ENCODE data around the gene RANBP6.
"Not testable (repeated sequence)": the region's sequence is repeated elsewhere in the genome, so short reads cannot be mapped to it uniquely, and the experiment has no call there.

Gene RANBP6

DNA sequence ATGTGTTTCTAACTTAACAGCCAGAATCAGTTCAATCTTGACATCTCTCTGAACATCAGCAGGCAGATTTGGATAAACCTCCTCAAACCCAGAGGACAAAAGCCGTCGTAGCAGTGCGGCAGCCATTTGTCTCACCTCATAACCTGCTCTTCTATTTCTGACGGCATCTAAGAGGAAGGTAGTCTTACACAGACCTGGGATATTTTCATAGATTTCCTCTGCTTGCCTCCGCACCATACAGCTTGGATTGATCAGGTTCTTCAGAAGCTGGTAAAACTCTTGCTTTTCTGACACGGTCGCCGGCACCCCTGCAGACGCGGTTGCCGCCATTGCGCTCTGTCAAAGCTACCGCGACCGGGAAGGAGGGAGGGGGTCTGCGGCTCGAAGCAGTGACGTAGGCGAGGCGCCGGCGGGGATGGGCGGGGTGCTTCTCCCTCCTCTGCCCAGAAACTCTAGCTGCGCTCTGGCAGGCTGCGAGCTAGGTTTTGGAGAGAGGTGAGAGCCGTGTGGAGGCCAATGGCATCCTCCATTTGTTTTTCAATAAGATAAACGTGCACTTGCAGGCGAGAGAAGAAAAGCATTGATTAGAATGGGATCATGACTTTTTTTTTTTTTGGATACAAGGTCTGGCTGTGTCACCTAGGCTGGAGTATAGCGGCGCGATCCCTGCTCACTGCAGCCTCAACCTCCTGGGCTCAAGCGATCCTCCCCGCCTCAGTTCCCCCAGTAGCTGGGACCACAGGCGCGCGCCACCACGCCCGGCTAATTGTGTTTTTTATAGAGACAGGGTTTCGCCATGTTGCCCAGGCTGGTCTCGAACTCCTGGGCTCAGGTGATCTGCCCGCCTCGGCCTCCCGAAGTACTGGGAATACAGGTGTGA lies at the start of gene RANBP6:
Gene RANBP6 (minus strand): TSS at position 347 of the 880 bp plus-strand sequence. CDS start 17 bp downstream, at position 330.
- peak; percentile 31 to 67 for DNase-seq

DNA sequence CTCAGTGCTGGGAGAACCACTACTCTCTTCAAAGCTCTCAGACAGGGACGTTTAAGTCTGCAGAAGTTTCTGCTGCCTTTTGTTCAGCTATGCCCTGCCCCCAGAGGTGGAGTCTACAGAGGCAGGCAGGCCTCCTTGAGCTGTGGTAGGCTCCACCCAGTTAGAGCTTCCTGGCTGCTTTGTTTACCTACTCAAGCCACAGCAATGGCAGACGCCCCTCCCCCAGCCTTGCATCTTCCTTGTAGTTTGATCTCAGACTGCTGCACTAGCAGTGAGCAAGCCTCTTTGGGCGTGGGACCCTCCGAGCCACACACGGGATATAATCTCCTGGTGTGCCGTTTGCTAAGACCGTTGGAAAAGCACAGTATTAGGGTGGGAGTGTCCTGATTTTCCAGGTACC lies 47.7 kb upstream of the RANBP6 start:
- DNase-seq, result not testable (repeated sequence)

DNA sequence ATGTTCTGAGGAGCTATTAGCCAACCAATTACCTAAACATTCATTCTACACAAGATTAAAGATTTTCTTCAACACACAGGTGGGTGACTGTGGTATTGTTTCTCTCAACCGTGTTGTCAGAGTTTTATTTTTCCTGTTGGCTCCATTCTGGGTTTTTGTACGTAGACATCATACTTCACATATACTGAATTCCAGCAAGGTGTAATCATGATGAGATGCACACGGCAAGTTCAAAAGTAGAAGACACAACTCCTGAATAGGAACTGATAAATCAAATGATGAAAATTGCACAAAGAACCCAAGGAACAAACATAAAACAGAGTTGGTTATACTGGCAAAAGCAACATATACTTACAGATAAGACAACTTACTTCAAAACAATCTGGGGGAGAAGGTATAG lies 40.2 kb upstream of the RANBP6 start:
- DNase-seq, result no peak

DNA sequence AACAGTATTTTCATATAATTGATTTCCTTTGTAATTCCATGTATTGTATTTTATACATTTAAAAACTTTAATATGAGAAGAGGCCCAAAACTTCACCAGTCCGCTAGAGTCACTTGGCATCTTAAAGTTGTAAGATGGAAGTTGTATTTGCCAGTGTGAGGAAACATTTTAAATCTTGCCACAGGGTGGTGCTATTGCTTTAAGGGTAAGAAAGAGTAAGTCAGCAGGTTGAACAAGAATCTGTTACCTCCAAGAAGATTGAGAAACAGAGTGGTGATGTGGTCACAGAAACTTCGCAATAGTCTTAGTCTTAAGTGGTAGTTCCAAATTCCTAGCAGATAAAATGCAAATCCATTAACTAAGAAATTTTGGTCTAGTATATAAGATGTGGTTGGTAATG lies 39.8 kb upstream of the RANBP6 start:
- DNase-seq, result peak; percentile 8 to 35

DNA sequence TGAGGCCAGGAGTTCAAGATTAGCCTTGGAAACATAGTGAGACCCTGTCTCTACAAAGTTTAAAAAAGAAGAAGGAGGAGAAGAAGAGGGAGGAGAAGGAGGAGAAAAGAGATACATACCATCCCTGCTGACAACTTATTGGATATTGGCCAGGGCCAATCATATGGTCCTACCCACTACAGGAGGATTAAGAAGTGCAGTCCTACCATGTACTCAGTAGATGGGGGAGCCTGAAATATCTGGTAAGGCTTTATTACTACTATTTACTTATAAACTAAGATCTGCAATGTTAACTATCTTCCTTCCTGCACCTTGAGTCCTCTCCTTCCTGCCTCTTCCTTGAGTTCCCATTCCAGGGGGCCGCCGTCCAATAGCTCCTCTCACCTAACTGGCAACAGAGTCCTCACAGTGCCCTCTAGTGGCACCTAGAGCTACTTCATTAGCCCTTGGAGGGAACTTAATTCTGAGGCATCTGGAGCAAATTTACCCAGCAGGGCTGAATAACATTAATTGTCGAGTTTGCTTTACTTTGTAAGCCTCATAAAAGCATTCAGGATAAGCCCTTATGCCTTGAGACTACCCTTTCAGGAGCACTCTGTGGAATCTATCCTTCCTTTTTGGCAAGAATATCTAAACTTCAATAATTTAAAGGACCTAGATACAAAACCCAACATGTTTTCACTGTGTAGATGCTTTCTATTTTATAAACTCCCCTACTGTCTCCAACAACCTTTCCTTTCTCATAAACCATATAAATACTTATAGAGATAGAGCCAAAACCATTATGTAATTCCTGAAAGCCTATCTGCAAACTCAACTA lies 39.1 kb upstream of the RANBP6 start:
- peak; percentile 22 to 49 for DNase-seq

DNA sequence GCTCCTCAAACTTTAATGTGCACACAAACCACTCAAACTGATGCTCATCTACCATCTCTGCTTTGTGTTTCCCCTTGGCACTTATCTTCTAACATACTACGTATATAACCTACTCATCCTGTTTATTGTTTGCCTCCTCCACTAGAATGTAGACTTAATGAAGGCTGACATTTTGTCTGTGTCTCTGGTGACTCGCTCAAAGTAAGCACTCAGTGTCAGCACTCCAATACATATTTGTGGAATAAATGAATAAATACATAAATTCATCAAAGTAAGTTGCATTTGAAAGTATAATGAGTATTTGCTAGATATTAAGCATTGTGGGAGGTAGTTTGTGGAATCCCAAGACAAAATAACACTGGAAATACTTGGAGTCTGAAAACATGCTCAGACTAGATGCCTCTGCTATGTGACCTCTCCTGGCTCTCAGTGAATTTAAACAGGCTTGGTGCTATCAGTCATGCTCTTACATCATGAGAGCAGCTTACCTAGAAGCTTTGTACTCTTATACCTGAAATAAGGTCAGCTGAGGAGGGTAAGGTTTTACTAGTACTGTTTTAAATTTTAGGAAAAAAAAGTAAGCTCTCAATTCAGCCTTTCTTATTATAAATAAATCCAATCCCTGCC lies 37.0 kb upstream of the RANBP6 start:
- DNase-seq, result no peak

DNA sequence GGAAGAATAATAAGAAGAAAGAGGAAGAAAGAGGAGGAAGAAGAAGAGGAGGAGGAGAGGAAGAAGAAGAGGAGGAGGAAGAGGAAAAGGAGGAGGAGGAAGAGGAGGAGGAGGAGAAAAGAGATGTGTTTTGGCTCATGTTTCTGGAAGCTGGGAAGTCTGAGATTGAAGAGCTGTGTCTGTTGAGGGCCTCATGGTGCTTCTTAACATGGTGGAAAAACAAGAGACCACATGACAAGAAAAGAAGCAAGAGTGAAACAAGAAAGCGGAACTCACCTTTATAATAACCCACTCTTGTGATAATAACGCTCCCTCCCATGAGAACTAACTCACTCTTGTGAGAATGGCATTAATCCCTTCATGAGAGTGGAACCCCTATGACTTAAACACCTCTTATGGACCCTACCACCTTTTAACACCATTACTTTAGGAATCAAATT lies 36.1 kb upstream of the RANBP6 start:
- no peak for DNase-seq

DNA sequence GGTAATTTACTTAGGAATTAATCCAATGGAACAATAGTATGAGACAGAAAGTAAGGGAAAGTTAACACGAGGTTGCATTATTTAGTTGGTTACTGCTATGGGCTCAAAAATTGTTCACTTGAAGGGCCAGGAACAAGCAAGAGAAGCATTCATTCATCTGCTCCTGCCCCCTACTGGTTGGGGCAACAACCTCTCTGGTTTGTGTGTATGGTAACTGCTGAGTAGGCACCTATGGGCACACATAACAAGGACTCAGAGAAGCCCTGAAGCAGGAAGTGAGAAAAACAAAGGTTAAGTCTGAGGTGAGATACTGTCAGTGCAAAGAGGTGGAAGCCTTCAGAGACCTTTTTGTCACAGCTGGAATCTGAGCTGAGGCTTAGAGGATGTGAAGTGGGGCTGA lies 34.4 kb upstream of the RANBP6 start:
- no peak for DNase-seq

DNA sequence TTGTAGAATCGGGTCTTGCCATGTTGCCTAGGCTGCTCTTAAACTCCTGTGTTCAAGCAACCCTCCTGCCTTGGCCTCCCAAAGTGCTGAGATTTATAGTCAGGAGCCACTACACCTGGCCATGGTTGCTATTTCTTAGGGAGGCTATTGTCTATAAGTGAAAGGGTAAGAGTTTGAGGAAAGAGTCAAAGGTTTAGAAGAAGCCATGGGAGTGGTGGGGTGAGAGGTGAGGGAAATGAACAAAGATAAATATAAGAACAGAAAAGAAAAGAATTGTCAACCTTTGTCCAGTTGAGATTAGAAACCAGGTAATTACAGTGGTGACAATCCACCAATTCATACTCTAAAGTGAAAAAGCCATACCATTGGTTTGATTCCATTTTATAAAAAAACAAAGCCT lies 32.6 kb upstream of the RANBP6 start:
- DNase-seq, result no peak

DNA sequence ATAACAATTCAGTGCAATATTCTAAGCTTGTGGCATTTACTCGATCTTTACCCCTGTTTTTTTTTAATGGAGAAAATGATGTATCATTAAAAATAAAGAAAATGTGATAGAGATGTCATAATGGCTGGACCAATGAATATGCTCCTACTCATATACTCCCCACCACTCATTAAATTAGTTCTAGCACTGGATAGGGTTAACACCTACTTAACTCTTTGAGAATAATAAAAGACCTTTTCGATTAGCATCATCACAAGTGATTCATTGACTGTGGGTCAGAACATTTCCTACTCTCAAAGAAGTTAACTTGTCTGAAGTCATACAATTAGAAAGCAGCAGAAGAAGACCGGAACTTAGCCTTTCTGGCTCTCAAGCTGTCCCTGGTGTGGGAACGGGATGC lies 31.6 kb upstream of the RANBP6 start:
- no peak for DNase-seq

DNA sequence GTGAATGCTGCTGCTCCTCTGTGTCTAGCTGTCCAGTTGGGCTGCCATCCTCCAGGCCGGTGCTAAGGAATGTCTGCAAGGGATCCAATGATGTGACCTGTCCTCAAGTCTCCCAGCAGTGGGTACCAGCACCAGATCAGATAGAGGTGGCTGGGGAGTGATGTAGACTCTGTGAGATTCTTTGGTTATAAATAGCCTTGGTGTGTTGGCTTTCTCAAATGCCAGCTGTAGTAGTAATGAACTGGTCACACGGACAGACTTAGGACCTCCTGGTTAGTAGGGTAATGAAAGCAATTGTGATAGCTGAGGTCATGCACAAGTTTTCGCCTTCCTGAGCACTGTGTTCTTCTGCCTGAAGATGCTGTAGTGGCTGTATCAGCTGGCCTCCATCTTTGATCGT lies 29.9 kb upstream of the RANBP6 start:
- no peak for DNase-seq

DNA sequence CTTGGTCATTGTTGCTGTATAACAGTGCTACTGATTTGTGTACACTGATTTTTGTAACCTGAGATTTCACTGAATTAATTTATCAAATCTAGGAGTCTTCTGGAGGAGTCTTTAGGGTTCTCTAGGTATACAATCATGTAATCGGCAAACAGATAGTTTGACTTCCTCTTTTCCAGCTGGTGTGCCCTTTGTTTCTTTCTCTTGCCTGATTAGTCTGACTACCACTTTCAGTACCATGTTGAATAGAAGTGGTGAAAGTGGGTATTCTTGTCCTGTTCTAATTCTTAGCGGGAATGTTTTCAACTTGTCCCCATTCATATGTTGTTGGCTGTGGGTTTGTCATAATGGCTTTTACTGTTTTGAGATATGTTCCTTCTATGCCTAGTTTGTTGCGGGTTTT lies 24.7 kb upstream of the RANBP6 start:
- DNase-seq, result no peak

DNA sequence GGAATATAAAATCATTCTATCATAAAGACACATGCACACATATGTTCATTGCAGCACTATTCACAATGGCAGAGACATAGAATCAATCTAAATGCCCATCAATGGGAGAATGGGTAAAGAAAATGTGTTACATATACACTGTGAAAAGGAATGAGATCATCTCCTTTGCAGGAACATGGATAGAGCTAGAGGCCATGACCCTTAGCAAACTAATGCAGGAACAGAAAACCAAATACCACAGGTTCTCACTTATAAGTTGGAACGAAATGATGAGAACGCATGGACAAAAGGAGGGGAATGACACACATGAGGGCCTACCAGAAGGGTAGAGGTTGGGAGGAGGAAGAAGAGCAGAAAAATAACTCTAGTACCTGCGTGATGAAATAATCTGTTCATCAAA lies 21.0 kb upstream of the RANBP6 start:
- DNase-seq, result no peak

DNA sequence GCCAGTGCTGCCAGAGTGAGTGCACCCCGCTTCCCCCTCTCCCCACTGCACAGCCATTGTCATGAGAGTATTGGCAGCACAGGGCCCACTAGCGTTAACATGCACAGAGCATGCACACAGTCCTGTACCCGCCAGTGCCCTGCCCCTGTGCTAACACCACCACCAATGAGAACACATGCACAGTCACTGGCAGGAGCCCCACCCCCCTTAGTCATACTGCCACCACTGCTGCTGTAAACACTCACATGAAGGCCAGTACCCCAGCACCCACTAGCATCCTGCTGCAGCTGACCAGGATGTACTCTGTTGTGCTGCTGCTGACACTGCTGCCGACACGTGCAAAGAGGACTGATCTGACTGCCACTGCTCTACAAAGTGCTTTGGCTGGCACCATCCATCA lies 19.5 kb upstream of the RANBP6 start:
- DNase-seq, result peak in 1 of 2 experiments; percentile 21

DNA sequence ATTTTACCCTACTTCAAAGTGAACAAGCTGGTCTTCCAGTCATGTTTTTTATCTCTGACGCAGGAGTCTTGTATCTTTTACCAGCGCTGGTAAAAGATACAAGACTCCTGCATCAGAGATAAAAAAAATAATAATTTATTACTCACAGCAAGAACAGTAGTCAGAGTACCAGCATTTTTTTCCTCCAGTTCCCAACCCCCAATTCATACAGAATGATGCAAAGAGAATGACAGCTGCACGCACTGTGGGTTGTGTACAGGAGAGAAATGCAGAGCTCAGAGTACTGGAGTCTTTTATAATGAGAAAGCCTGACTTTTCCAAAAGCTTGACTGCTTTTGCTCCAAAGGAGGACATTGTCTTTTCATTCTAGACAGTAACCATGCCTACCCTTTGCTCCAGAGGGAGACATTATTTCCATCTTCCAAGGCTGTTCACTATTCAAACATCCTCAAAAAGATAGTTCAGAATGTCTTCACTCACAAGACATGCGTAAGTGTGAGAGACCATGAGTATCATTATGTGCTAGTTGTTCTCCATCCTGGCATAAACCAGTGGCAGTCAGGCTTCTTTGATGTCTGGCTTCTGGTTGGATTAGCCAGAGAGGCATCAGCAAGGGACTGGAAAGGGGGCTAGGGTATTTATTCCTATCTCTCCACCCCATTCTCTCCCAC lies 14.3 kb upstream of the RANBP6 start:
- DNase-seq, result peak; percentile 9 to 12

DNA sequence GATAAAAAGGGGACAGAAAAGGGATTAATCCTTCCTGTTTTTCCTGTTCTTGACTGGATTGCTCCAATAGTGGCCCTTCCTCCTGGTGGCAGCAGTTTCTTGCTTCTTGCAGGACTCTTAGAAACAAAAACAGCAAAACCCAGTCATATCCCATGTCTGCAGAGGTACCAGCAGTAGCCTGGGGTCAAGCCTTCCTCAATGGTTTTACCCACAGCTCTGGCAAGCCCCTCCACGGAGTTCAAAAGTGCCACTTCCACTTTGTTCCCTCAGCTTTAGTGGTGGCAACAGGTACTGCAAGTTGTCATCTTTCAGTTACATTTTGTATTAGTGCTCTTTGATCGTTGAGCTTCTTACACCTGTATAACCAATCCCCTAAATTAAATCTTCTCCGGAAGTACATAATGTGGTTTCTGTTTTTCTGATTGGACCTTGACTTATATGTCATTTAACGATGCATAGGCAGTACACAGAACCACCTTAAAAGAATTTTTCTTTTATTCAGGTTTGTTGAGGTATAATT lies 8.7 kb upstream of the RANBP6 start:
- peak in 1 of 2 experiments; percentile 20 for DNase-seq

DNA sequence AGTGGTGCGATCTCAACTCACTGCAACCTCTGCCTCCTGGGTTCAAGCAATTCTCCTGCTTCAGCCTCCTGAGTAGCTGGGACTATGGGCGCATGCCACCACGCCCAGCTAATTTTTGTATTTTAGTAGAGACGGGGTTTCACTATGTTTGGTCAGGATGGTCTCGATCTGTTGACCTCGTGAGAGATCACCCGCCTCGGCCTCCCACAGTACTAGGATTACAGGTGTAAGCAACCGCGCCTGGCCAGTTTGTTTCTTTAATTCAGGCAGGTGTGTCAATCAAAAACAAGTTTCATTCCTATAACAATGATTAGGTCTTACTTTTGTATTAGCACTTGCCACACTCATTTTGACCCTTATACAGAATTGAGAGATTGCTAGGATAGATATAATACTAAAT lies 1.6 kb upstream of the RANBP6 start:
- DNase-seq, result not testable (repeated sequence)

DNA sequence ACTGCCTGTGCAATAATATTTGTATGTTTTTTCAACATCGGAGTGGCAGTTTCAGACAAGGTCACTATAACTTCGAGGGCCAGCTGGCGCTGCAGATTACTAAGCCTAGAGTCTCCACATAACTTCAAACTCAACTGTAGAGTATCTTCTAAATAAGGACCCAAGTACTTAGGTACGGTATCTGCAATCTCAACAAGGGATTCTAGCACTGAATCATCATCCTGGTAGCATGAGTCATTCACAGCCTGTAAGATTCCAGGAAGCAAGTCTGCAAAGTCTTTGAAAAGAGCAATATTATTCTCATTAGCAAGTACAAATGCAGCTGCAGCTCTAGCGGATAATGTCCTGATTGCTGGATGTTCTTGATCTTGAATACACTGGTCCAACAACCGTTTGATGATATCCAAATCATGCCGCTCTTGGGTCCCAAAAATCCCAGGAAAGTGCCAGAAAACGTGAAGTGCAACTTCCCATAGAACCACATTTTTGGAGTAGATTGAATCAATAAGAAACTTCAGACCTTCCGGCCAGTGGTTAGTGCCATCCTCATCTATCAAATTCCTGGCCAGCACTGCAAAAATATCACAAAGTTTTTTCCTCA lies 654 bp downstream of the RANBP6 start:
- no peak for DNase-seq

DNA sequence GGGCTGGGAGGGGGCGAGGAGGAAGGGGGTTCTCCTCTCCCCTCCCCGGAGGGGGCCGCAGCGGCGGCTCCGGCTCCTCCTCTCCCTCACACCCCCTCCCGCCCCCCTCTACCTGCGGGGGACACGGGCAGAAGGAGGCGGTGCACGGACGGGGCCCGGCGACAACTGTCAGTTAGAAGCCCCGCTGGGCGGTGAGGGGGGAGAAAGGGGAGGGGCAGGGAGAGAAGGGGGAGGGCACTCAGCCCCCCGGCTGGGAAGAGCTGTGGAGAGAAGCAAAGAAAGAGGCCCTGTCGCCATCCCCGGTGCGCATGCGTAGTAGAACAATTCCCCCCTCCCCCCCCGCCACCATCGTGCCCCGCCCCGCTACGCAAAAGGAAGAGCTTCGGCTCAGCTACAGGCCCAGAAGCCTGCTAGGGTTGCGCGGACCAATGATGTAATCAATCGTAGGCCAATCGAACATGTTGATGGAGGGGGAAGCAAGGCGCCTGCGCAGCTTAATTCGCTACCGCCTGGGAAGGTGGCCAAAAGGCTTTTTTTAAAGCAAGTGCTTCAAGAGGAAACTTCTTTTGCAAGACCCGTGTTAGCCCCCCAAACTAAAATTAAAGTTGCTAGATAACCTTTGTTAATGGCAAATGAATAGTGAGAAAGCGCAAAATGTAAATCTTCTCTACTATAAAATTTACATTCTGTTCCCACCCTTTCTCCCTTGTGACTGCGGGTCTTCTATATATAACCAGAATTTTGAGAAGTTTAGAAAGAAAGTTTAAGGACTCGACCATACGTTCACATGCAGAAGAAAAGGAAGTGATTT lies 7.0 kb downstream of the RANBP6 start:
- peak; percentile 79 to 87 for DNase-seq

DNA sequence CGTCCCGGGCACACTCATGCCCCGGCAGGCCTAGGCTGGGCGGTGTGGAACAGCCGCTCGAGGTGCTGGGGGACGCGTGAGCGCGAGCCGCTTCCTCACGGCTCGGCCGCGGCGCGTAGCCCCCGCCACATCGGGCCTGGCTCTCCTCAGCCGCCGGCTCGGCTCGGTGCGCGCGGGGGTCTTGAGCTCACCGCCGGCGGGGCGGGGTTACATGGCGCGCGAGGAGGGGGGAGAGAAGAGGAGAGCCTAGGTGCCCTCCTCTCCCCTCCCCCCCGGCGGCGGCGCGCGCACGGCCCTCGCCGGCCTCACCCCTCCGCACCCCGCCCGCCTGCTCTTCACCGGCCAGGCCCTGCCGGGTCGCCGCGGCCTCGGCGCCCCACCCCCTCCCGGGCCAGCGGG lies 7.7 kb downstream of the RANBP6 start:
- DNase-seq, result peak; percentile 25 to 50

DNA sequence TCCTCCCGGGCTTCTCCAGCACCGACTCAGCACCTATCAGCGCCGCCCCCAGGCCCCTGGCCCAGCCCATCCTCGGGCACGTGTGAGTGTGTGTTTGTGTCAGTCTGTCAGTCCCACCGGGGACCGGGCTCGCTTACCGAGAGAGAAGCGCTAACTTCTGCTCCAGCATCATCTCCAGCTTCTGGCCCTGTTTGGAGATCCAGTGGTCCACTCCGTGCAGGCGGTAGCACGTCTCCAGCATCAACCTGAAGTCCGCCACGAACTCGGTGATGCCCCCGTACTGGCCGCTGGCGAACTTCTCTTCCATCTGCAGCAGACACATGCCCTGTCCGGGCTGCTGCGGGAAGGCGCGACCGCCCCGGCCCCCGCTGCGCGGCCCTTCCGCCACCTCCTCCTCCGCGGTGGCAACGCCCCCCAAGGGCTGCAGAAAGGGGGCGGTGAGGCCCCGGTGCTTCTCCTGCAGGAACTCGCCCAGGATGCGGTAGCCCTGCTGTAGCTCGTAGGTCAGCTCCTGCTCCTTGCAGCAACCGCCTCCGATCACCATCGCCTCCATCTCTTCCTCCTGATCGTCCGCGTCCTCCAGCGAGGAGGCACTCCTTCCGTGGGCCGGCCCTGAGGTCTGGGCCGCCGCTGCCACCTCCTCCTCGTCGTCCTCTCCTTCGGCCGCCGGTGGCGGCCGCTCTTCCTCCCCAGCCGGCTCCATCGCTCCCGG lies 8.2 kb downstream of the RANBP6 start:
- peak; percentile 62 to 73 for DNase-seq
